GM12878 (cell line): ENCODE data around the gene CCDC88C. TPM values are rescaled to one million over a fixed set of nuclear protein-coding genes. Genes with fewer than 3 reads are reported as not detected.
A peak's percentile ranks its signal among the peaks of the same experiment; 100 is the strongest.

Experiments
- CBX3 ChIP-seq: fragments of 200-600 bp; sonication (generic); IDR thresholded peaks from 2 replicates; pipeline ENCODE4 v1.6.1; 2016; ENCODE audit warnings: low read depth, borderline replicate concordance
- CHD2 ChIP-seq: IDR thresholded peaks from 2 replicates; pipeline ENCODE4 v1.6.1; 2011; ENCODE audit warnings: low read depth, low read length, improper control_type of control experiment, borderline replicate concordance
- NBN ChIP-seq: fragments of 450-650 bp; IDR thresholded peaks from 2 replicates; pipeline ENCODE4 v1.6.1; 2016
- NR2C1 ChIP-seq: fragments of 450-650 bp; IDR thresholded peaks from 2 replicates; pipeline ENCODE4 v1.6.1; 2017; ENCODE audit warnings: antibody characterized with exemption, mild to moderate bottlenecking, moderate library complexity
- PML ChIP-seq: IDR thresholded peaks from 2 replicates; pipeline ENCODE4 v1.6.1; 2012; ENCODE audit warnings: low read length, inconsistent platforms
- SMAD1 ChIP-seq: fragments of 450-650 bp; IDR thresholded peaks from 2 replicates; pipeline ENCODE4 v1.6.1; 2018; ENCODE audit warnings: mild to moderate bottlenecking, low read depth; ENCODE audit not compliant: partially characterized antibody
- TARDBP ChIP-seq: IDR thresholded peaks from 2 replicates; pipeline ENCODE4 v1.6.1; 2016; ENCODE audit warnings: borderline replicate concordance
- ZNF217 ChIP-seq: fragments of 450-650 bp; IDR thresholded peaks from 2 replicates; pipeline ENCODE4 v1.6.1; 2017; ENCODE audit warnings: antibody characterized with exemption, mild to moderate bottlenecking
- polyA plus RNA-seq, 11 experiments: library from polyadenylated mRNA; depleted of rRNA in 4 of 11; unstranded in 6 of 11; stranded (reverse) in 5 of 11; fragments of >200 nt; fragmentation: Nextera tagmentation in 4 of 11; fragmentation: Illumina TruSeq in 1 of 11; extraction: Ambion mirVana in 4 of 11; extraction: Trizol in 1 of 11; gene quantifications; 1 replicate in 1 of 11; 2 replicates in 10 of 11; pipeline versions ENCODE4 v1.2.1 to v1.2.3, GENCODE V29; 2011 to 2016; ENCODE audit warnings: inconsistent platforms in 2 of 11, missing spikeins in 2 of 11, low read depth in 1 of 11
- total RNA-seq, 4 experiments: library from RNA; depleted of rRNA in 3 of 4; stranded (reverse); fragments of >200 nt in 3 of 4; fragmentation: Illumina TruSeq in 1 of 4; extraction: Trizol in 1 of 4; gene quantifications; 2 replicates each; pipeline versions ENCODE4 v1.2.1 to v1.2.3, GENCODE V29; 2013 to 2021
- TF ChIP-seq, protein P1 (sequence below): IDR thresholded peaks from 2 replicates; pipeline ENCODE4 v1.6.1; 2011; ENCODE audit warnings: mild to moderate bottlenecking, low read depth, low read length, moderate library complexity; ENCODE audit not compliant: insufficient replicate concordance
- TF ChIP-seq, protein P2 (sequence below): fragments of 450-650 bp; IDR thresholded peaks from 2 replicates; pipeline ENCODE4 v1.6.1; 2017; ENCODE audit warnings: low read depth, mild to moderate bottlenecking, moderate library complexity
- TF ChIP-seq, protein P3 (sequence below): fragments of 450-650 bp; IDR thresholded peaks from 2 replicates; pipeline ENCODE4 v1.6.1; 2016; ENCODE audit warnings: mild to moderate bottlenecking, moderate library complexity, borderline replicate concordance
- TF ChIP-seq, protein P4 (sequence below): fragments of 450-650 bp; IDR thresholded peaks from 2 replicates; pipeline ENCODE4 v1.6.1; 2018; ENCODE audit warnings: mild to moderate bottlenecking, low read depth, moderate library complexity; ENCODE audit not compliant: partially characterized antibody
- TF ChIP-seq, protein P5 (sequence below): fragments of 150-350 bp; IDR thresholded peaks from 2 replicates; pipeline ENCODE4 v1.6.1; 2016; ENCODE audit warnings: low read depth, low read length

CCDC88C gene
- total and polyA plus RNA-seq, 10 of the 15 experiments (the other 5 are each of a cell fraction or from before 2014, with no cell fraction given), result 4.0 to 79.6 (median 36.6) TPM

DNA sequence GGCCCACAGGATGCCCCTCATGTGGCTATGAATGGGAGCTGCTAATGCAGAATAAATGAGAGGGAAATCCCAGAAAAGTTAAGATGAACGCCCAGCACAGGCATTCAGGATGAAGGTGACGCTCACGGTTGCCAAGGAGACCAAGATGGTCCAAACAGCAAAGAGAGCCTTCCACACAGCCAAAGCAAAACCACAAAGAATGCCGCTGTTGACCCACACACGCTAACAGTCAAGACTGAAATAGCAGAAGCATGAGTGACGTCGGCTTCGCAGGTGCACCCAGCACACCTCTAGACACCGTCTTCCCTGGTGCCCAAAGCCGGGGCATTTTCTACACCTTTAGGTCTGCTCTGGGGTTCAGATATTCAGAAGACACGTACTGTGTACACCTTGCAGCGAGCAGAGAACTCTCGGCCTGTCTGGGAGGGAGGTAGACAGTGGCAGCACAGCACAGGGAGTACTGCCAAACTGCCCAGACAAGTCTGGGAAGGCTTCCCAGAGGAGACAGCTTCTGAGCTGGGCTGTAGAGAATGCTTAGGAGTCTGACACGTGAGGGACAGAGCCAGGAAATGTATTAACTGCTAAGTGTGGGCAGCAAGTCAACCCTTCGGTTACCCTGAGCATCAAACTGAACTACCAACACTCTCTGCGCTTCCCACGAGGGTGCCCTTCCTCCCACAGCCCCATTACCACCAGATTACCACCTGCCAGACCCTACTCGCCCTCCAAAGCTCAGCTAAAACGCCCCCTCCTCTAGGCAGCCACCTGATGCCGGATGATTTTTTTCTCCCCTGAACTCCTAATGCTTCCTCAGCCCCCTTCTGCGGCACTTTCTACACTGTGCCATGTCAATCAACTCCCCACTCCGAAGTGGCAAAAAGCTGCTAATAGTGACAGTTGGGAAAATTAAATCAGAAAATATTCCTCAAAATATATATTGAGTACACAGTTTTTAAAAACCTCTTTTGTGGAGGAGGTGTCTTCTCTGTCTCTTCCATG, 50.1 kb downstream of the CCDC88C start (continued):
- TF ChIP-seq, protein P1, sequence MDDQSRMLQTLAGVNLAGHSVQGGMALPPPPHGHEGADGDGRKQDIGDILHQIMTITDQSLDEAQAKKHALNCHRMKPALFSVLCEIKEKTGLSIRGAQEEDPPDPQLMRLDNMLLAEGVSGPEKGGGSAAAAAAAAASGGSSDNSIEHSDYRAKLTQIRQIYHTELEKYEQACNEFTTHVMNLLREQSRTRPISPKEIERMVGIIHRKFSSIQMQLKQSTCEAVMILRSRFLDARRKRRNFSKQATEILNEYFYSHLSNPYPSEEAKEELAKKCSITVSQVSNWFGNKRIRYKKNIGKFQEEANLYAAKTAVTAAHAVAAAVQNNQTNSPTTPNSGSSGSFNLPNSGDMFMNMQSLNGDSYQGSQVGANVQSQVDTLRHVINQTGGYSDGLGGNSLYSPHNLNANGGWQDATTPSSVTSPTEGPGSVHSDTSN, result peak; percentile 65
- TF ChIP-seq NBN, result peak; percentile 86
- TF ChIP-seq SMAD1, result no peak
- TF ChIP-seq, protein P2, sequence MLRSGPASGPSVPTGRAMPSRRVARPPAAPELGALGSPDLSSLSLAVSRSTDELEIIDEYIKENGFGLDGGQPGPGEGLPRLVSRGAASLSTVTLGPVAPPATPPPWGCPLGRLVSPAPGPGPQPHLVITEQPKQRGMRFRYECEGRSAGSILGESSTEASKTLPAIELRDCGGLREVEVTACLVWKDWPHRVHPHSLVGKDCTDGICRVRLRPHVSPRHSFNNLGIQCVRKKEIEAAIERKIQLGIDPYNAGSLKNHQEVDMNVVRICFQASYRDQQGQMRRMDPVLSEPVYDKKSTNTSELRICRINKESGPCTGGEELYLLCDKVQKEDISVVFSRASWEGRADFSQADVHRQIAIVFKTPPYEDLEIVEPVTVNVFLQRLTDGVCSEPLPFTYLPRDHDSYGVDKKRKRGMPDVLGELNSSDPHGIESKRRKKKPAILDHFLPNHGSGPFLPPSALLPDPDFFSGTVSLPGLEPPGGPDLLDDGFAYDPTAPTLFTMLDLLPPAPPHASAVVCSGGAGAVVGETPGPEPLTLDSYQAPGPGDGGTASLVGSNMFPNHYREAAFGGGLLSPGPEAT, result peak; percentile 53; the same call in 1 of the 2 replicates
- TF ChIP-seq NR2C1, result no peak
- TF ChIP-seq, protein P3, sequence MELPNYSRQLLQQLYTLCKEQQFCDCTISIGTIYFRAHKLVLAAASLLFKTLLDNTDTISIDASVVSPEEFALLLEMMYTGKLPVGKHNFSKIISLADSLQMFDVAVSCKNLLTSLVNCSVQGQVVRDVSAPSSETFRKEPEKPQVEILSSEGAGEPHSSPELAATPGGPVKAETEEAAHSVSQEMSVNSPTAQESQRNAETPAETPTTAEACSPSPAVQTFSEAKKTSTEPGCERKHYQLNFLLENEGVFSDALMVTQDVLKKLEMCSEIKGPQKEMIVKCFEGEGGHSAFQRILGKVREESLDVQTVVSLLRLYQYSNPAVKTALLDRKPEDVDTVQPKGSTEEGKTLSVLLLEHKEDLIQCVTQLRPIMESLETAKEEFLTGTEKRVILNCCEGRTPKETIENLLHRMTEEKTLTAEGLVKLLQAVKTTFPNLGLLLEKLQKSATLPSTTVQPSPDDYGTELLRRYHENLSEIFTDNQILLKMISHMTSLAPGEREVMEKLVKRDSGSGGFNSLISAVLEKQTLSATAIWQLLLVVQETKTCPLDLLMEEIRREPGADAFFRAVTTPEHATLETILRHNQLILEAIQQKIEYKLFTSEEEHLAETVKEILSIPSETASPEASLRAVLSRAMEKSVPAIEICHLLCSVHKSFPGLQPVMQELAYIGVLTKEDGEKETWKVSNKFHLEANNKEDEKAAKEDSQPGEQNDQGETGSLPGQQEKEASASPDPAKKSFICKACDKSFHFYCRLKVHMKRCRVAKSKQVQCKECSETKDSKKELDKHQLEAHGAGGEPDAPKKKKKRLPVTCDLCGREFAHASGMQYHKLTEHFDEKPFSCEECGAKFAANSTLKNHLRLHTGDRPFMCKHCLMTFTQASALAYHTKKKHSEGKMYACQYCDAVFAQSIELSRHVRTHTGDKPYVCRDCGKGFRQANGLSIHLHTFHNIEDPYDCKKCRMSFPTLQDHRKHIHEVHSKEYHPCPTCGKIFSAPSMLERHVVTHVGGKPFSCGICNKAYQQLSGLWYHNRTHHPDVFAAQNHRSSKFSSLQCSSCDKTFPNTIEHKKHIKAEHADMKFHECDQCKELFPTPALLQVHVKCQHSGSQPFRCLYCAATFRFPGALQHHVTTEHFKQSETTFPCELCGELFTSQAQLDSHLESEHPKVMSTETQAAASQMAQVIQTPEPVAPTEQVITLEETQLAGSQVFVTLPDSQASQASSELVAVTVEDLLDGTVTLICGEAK, result no peak
- TF ChIP-seq, protein P4, sequence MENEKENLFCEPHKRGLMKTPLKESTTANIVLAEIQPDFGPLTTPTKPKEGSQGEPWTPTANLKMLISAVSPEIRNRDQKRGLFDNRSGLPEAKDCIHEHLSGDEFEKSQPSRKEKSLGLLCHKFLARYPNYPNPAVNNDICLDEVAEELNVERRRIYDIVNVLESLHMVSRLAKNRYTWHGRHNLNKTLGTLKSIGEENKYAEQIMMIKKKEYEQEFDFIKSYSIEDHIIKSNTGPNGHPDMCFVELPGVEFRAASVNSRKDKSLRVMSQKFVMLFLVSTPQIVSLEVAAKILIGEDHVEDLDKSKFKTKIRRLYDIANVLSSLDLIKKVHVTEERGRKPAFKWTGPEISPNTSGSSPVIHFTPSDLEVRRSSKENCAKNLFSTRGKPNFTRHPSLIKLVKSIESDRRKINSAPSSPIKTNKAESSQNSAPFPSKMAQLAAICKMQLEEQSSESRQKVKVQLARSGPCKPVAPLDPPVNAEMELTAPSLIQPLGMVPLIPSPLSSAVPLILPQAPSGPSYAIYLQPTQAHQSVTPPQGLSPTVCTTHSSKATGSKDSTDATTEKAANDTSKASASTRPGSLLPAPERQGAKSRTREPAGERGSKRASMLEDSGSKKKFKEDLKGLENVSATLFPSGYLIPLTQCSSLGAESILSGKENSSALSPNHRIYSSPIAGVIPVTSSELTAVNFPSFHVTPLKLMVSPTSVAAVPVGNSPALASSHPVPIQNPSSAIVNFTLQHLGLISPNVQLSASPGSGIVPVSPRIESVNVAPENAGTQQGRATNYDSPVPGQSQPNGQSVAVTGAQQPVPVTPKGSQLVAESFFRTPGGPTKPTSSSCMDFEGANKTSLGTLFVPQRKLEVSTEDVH, result no peak
- TF ChIP-seq CBX3, result no peak
- TF ChIP-seq CHD2, result peak; percentile 61; the same call in 1 of the 2 replicates
- TF ChIP-seq PML, result no peak
- peak; percentile 28; the same call in 1 of the 2 replicates for TF ChIP-seq ZNF217
- TF ChIP-seq TARDBP, result peak; percentile 15; the same call in 1 of the 2 replicates
- TF ChIP-seq, protein P5, sequence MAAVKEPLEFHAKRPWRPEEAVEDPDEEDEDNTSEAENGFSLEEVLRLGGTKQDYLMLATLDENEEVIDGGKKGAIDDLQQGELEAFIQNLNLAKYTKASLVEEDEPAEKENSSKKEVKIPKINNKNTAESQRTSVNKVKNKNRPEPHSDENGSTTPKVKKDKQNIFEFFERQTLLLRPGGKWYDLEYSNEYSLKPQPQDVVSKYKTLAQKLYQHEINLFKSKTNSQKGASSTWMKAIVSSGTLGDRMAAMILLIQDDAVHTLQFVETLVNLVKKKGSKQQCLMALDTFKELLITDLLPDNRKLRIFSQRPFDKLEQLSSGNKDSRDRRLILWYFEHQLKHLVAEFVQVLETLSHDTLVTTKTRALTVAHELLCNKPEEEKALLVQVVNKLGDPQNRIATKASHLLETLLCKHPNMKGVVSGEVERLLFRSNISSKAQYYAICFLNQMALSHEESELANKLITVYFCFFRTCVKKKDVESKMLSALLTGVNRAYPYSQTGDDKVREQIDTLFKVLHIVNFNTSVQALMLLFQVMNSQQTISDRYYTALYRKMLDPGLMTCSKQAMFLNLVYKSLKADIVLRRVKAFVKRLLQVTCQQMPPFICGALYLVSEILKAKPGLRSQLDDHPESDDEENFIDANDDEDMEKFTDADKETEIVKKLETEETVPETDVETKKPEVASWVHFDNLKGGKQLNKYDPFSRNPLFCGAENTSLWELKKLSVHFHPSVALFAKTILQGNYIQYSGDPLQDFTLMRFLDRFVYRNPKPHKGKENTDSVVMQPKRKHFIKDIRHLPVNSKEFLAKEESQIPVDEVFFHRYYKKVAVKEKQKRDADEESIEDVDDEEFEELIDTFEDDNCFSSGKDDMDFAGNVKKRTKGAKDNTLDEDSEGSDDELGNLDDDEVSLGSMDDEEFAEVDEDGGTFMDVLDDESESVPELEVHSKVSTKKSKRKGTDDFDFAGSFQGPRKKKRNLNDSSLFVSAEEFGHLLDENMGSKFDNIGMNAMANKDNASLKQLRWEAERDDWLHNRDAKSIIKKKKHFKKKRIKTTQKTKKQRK, result no peak
